ENCODE measurements around the gene PHF2. TPM values are rescaled to one million over a fixed set of nuclear protein-coding genes. Genes with fewer than 3 reads are reported as not detected.
A peak's percentile ranks its signal among the peaks of the same experiment; 100 is the strongest.

PHF2 gene
- total RNA-seq, 2 donors from 2014 or later = 22.7 to 23.4 TPM

DNA sequence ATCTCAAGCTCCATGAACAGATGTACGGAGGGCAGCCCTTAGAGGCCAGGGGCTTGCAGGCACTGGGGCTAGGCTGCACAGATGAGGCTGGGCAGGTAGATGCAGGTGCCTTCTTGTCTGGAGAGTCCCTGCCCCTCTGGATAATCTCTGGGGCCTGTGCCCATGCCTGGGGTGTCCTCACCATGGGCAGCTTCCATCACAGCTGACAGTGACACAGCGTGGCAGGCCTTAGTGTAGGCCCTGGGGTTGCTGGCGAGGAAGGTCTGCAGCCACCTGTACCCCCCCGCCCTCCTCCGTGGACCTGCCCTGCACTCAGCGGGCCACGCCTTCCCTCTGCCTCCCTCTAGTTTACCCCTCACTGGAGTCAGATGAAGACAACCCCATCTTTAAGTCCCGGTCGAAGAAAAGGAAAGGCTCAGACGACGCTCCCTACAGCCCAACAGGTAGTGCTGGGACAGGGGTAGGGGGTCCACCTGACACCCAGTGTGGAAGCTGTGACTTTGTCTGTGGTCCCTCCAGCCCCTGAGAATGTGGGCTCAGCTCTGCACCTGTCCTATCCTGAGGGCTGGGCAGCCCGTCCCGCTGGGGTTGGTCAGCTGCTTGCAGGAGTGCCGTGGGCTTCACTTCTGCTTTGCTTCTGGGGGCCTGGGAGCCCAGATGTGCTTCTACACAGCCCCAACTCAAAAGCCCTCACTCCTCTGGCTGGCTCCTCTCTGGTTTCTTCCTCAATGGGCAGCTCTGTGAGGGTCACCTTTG is 98.4 kb downstream of the PHF2 start:
- TF ChIP-seq, protein P1, sequence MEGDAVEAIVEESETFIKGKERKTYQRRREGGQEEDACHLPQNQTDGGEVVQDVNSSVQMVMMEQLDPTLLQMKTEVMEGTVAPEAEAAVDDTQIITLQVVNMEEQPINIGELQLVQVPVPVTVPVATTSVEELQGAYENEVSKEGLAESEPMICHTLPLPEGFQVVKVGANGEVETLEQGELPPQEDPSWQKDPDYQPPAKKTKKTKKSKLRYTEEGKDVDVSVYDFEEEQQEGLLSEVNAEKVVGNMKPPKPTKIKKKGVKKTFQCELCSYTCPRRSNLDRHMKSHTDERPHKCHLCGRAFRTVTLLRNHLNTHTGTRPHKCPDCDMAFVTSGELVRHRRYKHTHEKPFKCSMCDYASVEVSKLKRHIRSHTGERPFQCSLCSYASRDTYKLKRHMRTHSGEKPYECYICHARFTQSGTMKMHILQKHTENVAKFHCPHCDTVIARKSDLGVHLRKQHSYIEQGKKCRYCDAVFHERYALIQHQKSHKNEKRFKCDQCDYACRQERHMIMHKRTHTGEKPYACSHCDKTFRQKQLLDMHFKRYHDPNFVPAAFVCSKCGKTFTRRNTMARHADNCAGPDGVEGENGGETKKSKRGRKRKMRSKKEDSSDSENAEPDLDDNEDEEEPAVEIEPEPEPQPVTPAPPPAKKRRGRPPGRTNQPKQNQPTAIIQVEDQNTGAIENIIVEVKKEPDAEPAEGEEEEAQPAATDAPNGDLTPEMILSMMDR (IDR thresholded peaks at IDR 0.05) = no peak
- intact Hi-C loops (cut with DNase I) = no loop called here
- Histone ChIP-seq H3K27ac (no peak overlapping the region), H3K9me3 (no peaks in the 10 kb centered on the region), H3K9ac (ENCODE audit: low read depth in 2 of 2, low read length in 2 of 2) (no peak overlapping the region), H3K36me3 (no peaks in the 10 kb centered on the region), H3K27me3 (no peaks in the 10 kb centered on the region), H3K4me3 (no peak overlapping the region), H3K4me1 (no peaks in the 10 kb centered on the region)
- DNase-seq = peak; percentile 14

DNA sequence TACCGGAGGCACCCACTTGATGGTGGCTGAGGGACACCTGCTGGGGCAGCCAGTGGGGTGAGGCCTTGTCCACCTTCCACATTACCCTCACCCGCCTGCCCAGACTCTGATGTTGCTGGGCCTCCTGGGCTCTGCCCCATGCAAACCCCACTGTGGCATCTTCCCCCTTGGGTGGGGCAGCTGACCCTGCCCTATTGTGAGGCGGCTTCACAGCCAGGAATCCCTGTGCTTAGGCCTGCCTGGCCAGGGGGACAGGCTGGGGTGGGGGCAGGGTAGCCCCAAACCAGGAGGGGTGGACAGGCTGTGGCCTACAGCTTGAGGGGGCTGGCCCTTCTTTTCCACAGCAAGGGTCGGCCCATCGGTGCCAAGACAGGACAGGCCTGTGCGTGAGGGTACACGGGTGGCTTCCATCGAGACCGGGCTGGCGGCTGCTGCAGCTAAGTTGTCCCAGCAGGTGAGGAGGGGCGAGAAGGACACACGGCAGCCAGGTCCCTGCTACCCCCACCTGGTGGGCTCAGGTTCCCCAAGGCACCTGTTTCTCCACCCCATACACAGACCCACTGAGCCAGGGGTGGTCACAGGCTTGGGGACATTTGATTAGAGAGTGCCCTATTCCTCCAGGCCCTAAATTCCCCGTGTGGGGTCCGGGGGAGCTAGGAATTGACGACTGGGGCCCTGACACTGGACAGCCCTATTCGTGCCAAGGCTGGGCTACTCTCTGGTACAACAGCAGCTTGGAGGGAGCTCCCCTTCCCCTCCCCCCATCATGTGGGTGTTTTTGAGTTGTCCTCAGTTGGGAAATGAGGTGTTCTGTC is 99.2 kb downstream of the PHF2 start:
- Histone ChIP-seq H3K27me3 (no peaks in the 10 kb centered on the region), H3K4me1 (no peaks in the 10 kb centered on the region), H3K4me3 (no peak overlapping the region), H3K9me3 (no peaks in the 10 kb centered on the region), H3K27ac (no peak overlapping the region), H3K9ac (ENCODE audit: low read depth in 2 of 2, low read length in 2 of 2) (no peak overlapping the region), H3K36me3 (no peaks in the 10 kb centered on the region)
- TF ChIP-seq, protein P1 (IDR thresholded peaks at IDR 0.05) = no peak
- peak; percentile 13 for DNase-seq
- intact Hi-C loops (cut with DNase I) = no loop called here

DNA sequence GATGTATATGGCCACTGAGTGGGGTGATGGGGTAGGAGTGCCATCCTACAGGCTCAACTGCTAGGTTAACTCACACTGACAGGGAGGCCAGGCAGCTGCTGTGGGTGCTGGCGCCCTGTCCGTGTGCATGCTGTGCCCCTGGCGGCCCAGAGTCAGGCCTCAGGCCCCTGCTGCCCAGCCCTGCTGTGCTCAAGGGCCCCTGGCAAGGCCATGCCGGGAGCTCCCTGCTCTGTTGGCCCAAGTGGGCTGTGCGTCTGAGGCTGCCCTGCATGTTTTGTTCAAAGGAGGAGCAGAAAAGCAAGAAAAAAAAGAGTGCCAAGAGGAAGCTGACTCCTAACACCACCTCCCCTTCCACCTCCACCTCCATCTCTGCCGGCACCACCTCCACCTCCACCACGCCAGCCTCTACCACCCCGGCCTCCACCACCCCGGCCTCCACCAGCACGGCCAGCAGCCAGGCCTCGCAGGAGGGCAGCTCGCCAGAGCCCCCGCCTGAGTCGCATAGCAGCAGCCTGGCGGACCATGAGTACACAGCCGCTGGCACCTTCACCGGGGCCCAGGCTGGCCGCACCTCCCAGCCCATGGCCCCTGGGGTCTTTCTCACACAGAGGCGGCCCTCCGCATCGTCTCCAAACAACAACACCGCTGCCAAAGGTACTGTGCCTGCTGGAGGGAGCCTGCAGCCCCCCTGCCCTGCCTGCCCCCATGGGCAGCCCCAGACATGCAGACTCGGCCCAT is 100.1 kb downstream of the PHF2 start:
- Histone ChIP-seq H3K9me3 (no peaks in the 10 kb centered on the region), H3K27ac (no peak overlapping the region), H3K27me3 (no peaks in the 10 kb centered on the region), H3K9ac (ENCODE audit: low read depth in 2 of 2, low read length in 2 of 2) (no peak overlapping the region), H3K36me3 (no peaks in the 10 kb centered on the region), H3K4me1 (no peaks in the 10 kb centered on the region), H3K4me3 (no peak overlapping the region)
- intact Hi-C loops (cut with DNase I) = no loop called here
- TF ChIP-seq, protein P1 (IDR thresholded peaks at IDR 0.05) = no peak
- no peak for DNase-seq

DNA sequence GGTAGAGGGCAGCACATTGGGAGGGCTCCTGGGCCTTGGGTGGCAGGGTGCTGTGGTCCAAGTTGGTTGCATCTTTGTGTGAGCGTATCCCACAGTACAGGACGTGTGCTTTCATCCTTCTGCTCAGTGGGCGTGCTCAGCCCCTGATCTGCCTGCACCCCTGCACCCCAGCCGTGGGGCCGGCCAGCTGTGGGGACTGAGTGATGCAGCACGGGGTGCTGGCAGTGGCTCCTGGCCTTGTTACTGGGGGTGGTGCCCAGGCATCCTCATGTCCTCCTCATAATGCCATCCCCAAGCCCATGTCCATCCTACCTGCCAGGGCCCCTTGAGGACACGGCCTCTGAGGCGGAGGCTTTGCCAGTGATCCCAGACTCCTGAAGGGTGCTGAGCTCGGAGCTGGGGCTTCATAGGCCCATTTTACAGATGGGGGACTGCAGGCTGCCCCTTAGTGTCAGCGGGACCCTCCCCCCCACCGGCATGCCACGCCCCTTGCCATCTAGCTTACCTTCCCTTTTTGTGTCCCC is 100.7 kb downstream of the PHF2 start:
- H3K9me3 ChIP-seq = no peaks in the 10 kb centered on the region
- no peaks in the 10 kb centered on the region for H3K4me1 ChIP-seq
- H3K36me3 ChIP-seq = no peaks in the 10 kb centered on the region
- peak; percentile 13 for DNase-seq
- H3K9ac ChIP-seq (ENCODE audit: low read depth in 2 of 2, low read length in 2 of 2) = no peak overlapping the region
- no peak overlapping the region for H3K4me3 ChIP-seq
- intact Hi-C loops (cut with DNase I) = no loop called here
- no peaks in the 10 kb centered on the region for H3K27me3 ChIP-seq
- no peak overlapping the region for H3K27ac ChIP-seq
- TF ChIP-seq, protein P1 (IDR thresholded peaks at IDR 0.05) = no peak

DNA sequence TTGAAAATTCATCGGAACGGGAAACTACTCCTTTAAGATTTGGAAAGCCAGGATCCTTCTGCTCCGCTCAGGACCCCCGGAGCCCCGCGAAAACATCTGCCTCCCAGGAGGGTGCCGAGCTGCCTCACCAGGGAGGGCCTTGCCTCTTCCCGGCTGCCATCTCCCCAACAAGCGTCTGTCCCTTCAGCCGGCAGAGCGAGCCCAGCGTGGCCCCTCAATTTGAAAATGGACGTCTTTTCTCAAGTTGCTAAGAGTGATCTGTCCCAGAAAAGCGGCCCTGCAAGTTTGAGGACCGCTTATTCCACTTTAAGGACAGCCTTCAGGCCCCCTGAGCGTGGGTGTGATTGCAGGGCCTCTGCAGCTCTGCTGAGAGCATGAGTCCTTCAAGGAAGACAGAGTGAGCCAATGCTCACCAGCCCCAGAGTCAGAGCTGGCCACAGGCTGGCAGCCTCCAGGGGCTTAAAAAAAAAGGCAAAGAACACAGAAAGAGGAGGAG is 101.3 kb downstream of the PHF2 start:
- intact Hi-C loops (cut with DNase I) = no loop called here

More for the DNA sequence above, 101.3 kb downstream of the PHF2 start:
- TF ChIP-seq, protein P1 (IDR thresholded peaks at IDR 0.05) = no peak
- H3K9ac ChIP-seq (ENCODE audit: low read depth in 2 of 2, low read length in 2 of 2) = no peak overlapping the region
- DNase-seq = peak; percentile 12
- no peaks in the 10 kb centered on the region for H3K27me3 ChIP-seq
- H3K9me3 ChIP-seq = no peaks in the 10 kb centered on the region
- no peaks in the 10 kb centered on the region for H3K4me1 ChIP-seq
- no peak overlapping the region for H3K4me3 ChIP-seq
- H3K27ac ChIP-seq = no peak overlapping the region
- no peaks in the 10 kb centered on the region for H3K36me3 ChIP-seq

Measured in colonic mucosa (tissue), 4 donors.